ENCODE measurements around the gene AGO3.

- TF ChIP-seq FOS (IDR thresholded peaks at IDR 0.05; ENCODE audit: borderline replicate concordance, insufficient read depth, low read length) (no peak), CTCF (IDR thresholded peaks at IDR 0.05; ENCODE audit: extremely low read depth in 1 of 2, insufficient read depth in 1 of 2, low read depth in 1 of 2, low read length in 2 of 2) (no peak), POLR2A (IDR thresholded peaks at IDR 0.05; ENCODE audit: low read depth, low read length) (no peak), EZH2 (IDR thresholded peaks at IDR 0.05; ENCODE audit: borderline replicate concordance, low read depth, low read length, severe bottlenecking) (no peak), POLR2AphosphoS5 (IDR thresholded peaks at IDR 0.05; ENCODE audit: insufficient read depth, low read depth, low read length) (no peak)
Observed at GRCh38 chr1:36062315-36062714, 131.4 kb downstream of the AGO3 start.

All from endothelial cell of umbilical vein (primary cell).